ENCODE results near the gene LPP.

Gene LPP

GRCh38 chr3:188330138-188330537, 176.2 kb downstream of the LPP start:
- no peak for DNase-seq (ENCODE audit: low read depth in 2 of 2)

- no peak for DNase-seq (ENCODE audit: low read depth in 2 of 2)
These were observed 177.2 kb downstream of the LPP start for GRCh38 chr3:188331166-188331565.

- DNase-seq (ENCODE audit: low read depth in 2 of 2) = no peak
These were observed 178.1 kb downstream of the LPP start for GRCh38 chr3:188332085-188332484.

- no peak for DNase-seq (ENCODE audit: low read depth in 2 of 2)
These were observed 181.7 kb downstream of the LPP start for GRCh38 chr3:188335656-188336055.

GRCh38 chr3:188336178-188336577, 182.2 kb downstream of the LPP start:
- DNase-seq (ENCODE audit: low read depth in 2 of 2) = no peak

- no peak for DNase-seq (ENCODE audit: low read depth in 2 of 2)
These were observed 183.3 kb downstream of the LPP start for GRCh38 chr3:188337232-188337631.

- no peak for DNase-seq (ENCODE audit: low read depth in 2 of 2)
These were observed 184.1 kb downstream of the LPP start for GRCh38 chr3:188338086-188338485.

GRCh38 chr3:188339410-188340295, 185.7 kb downstream of the LPP start:
- no peak for DNase-seq (ENCODE audit: low read depth in 2 of 2)

GRCh38 chr3:188341501-188341900, 187.5 kb downstream of the LPP start:
- DNase-seq (ENCODE audit: low read depth in 2 of 2) = no peak

GRCh38 chr3:188342991-188343732, 189.2 kb downstream of the LPP start:
- DNase-seq (ENCODE audit: low read depth in 2 of 2) = no peak

GRCh38 chr3:188343894-188344293, 189.9 kb downstream of the LPP start:
- no peak for DNase-seq (ENCODE audit: low read depth in 2 of 2)

GRCh38 chr3:188345223-188345622, 191.3 kb downstream of the LPP start:
- DNase-seq (ENCODE audit: low read depth in 2 of 2) = no peak

GRCh38 chr3:188348435-188349244, 194.7 kb downstream of the LPP start:
- DNase-seq (ENCODE audit: low read depth in 2 of 2) = peak; percentile 97

- DNase-seq (ENCODE audit: low read depth in 2 of 2) = peak in 1 of 2 experiments; percentile 21
These were observed 195.5 kb downstream of the LPP start for GRCh38 chr3:188349351-188349901.

GRCh38 chr3:188349933-188350332, 196.0 kb downstream of the LPP start:
- no peak for DNase-seq (ENCODE audit: low read depth in 2 of 2)

GRCh38 chr3:188350961-188351360, 197.0 kb downstream of the LPP start:
- no peak for DNase-seq (ENCODE audit: low read depth in 2 of 2)

GRCh38 chr3:188351648-188352047, 197.7 kb downstream of the LPP start:
- DNase-seq (ENCODE audit: low read depth in 2 of 2) = no peak

GRCh38 chr3:188352196-188352927, 198.4 kb downstream of the LPP start:
- no peak for DNase-seq (ENCODE audit: low read depth in 2 of 2)

GRCh38 chr3:188353426-188353825, 199.5 kb downstream of the LPP start:
- no peak for DNase-seq (ENCODE audit: low read depth in 2 of 2)

- no peak for DNase-seq (ENCODE audit: low read depth in 2 of 2)
These were observed 205.0 kb downstream of the LPP start for GRCh38 chr3:188358787-188359493.

Data from fibroblast of skin of left biceps (primary cell).